ENCODE data around the gene G0S2.

G0S2 gene

DNA sequence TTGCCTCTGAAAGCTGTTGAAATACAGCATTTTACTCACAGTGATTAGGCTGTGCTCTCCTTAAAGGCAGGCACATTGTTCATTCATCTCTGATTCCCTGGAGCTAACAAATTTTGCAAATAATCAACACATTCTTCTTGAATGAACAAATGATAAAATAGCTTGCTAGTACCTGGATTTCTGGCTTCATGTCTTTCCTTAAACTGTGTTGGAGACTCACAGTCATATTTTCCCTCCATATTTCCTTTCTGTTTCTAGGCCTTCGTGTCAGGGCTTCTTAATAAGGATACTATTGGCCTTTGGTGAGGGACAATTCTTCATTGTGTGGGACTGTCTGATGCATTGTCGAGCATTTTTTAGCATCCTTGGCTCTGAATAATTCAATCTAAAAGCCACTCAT, 39.1 kb downstream of the G0S2 start:
- no peaks in the 10 kb centered on the region for H3K9me3 ChIP-seq (ENCODE audit: control insufficient read depth, low read length)
- no peaks in the 10 kb centered on the region for H3K27me3 ChIP-seq (ENCODE audit: control insufficient read depth, insufficient read depth, low read length, poor library complexity, severe bottlenecking)
- no peak overlapping the region for H3K27ac ChIP-seq (ENCODE audit: insufficient read depth, low read depth, low read length, poor library complexity, severe bottlenecking)
- no peak overlapping the region for H3K4me3 ChIP-seq (ENCODE audit: insufficient read depth, low read depth, low read length)
- H3K36me3 ChIP-seq (ENCODE audit: control insufficient read depth, insufficient read depth, low read length), result no peaks in the 10 kb centered on the region
- H3K4me1 ChIP-seq (ENCODE audit: control insufficient read depth, insufficient read depth, low read length), result no peaks in the 10 kb centered on the region
- 95 to 100% methylated on average over 1 to 2 of the region's 2 CpGs for WGBS, 2 experiments

DNA sequence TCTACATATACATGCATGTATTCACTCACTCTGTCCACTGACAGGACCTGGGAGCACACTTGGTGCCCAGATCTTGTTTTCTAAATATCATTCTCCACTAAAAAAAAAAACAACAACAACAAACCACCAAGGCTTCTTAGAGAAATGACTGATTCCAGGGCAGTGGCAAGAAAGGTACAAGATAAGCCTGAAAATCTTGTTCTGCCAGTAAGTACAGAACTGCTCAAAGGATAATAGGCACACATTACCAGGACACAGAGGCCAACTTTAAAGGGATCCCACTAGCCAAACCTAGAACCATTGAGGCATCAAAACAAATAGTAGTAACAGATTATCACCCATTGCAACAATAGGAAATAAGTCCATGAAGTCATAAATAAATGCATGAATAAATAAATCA, 40.1 kb downstream of the G0S2 start:
- Histone ChIP-seq H3K4me1 (ENCODE audit: control insufficient read depth, insufficient read depth, low read length) (no peaks in the 10 kb centered on the region), H3K36me3 (ENCODE audit: control insufficient read depth, insufficient read depth, low read length) (no peaks in the 10 kb centered on the region), H3K27ac (ENCODE audit: insufficient read depth, low read depth, low read length, poor library complexity, severe bottlenecking) (no peak overlapping the region), H3K4me3 (ENCODE audit: insufficient read depth, low read depth, low read length) (no peak overlapping the region), H3K9me3 (ENCODE audit: control insufficient read depth, low read length) (no peaks in the 10 kb centered on the region), H3K27me3 (ENCODE audit: control insufficient read depth, insufficient read depth, low read length, poor library complexity, severe bottlenecking) (no peaks in the 10 kb centered on the region)

DNA sequence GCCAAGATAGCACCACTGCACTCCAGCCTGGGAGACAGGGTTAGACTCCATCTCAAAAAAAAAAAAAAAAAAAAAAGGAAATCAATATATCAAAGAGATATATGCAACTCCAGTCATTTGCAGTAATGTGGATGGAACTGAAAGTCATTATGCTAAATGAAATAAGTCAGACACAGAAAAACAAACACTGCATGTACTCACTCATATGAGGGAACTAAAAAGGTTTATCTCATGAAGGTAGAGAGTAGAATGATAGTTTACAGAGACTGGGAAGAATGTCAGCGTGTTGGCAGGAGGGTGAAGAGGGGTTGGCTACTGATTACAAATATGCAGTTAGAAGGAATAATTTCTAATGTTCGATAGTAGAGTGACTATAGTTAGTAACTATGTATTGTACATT, 42.6 kb downstream of the G0S2 start:
- whole genome bisulfite sequencing, 2 experiments, result 77 to 86% methylated on average over 1 to 2 of the region's 2 CpGs
- Histone ChIP-seq H3K27me3 (ENCODE audit: control insufficient read depth, insufficient read depth, low read length, poor library complexity, severe bottlenecking) (no peaks in the 10 kb centered on the region), H3K27ac (ENCODE audit: insufficient read depth, low read depth, low read length, poor library complexity, severe bottlenecking) (no peak overlapping the region), H3K4me1 (ENCODE audit: control insufficient read depth, insufficient read depth, low read length) (no peaks in the 10 kb centered on the region), H3K9me3 (ENCODE audit: control insufficient read depth, low read length) (no peaks in the 10 kb centered on the region), H3K4me3 (ENCODE audit: insufficient read depth, low read depth, low read length) (no peak overlapping the region), H3K36me3 (ENCODE audit: control insufficient read depth, insufficient read depth, low read length) (no peaks in the 10 kb centered on the region)

DNA sequence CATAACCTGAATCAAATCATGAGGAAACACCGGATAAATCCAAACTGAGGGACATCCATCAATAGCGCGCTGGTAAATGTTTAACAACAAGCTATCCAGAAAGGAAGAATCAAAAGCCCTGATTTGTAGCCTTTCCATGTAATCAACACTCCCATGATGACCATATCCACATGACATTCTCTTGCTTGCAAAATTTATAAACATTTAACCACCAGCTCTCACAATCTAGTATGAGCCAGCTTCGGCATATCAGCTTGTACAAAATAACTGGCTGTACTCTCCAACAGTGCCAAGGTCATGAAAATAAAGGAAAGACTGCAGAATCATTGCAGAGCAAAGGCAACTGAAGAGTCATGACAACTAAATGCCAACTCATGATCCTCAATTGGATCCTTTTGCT, 45.1 kb downstream of the G0S2 start:
- H3K4me3 ChIP-seq (ENCODE audit: insufficient read depth, low read depth, low read length), result no peak overlapping the region
- H3K36me3 ChIP-seq (ENCODE audit: control insufficient read depth, insufficient read depth, low read length), result no peaks in the 10 kb centered on the region
- WGBS, 2 experiments, result 91 to 97% methylated on average over 4 of the region's 4 CpGs
- no peaks in the 10 kb centered on the region for H3K9me3 ChIP-seq (ENCODE audit: control insufficient read depth, low read length)
- no peaks in the 10 kb centered on the region for H3K27me3 ChIP-seq (ENCODE audit: control insufficient read depth, insufficient read depth, low read length, poor library complexity, severe bottlenecking)
- H3K4me1 ChIP-seq (ENCODE audit: control insufficient read depth, insufficient read depth, low read length), result no peaks in the 10 kb centered on the region
- no peak overlapping the region for H3K27ac ChIP-seq (ENCODE audit: insufficient read depth, low read depth, low read length, poor library complexity, severe bottlenecking)

DNA sequence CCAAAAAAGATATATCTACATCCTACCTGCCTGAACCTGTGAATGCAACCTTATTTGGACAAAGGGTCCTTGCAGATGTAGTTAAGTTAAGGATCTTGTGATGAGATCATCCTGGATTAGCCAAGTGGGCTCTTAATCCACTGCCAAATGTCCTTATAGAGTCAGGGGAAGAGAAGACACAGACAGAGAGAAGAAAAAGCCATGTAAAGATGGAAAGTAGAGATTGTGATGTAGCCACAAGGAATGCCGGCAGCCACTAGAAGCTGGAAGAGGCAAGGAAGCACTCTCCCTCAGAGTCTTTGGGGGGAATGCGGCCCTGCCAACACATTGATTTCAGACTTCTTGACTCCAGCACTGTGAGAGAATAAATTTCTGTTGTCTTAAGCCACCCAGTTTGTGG, 45.6 kb downstream of the G0S2 start:
- no peaks in the 10 kb centered on the region for H3K4me1 ChIP-seq (ENCODE audit: control insufficient read depth, insufficient read depth, low read length)
- H3K27me3 ChIP-seq (ENCODE audit: control insufficient read depth, insufficient read depth, low read length, poor library complexity, severe bottlenecking), result no peaks in the 10 kb centered on the region
- H3K4me3 ChIP-seq (ENCODE audit: insufficient read depth, low read depth, low read length), result no peak overlapping the region
- H3K27ac ChIP-seq (ENCODE audit: insufficient read depth, low read depth, low read length, poor library complexity, severe bottlenecking), result no peak overlapping the region
- no peaks in the 10 kb centered on the region for H3K36me3 ChIP-seq (ENCODE audit: control insufficient read depth, insufficient read depth, low read length)
- H3K9me3 ChIP-seq (ENCODE audit: control insufficient read depth, low read length), result no peaks in the 10 kb centered on the region
- 87 to 95% methylated on average over 2 of the region's 2 CpGs for WGBS, 2 experiments

DNA sequence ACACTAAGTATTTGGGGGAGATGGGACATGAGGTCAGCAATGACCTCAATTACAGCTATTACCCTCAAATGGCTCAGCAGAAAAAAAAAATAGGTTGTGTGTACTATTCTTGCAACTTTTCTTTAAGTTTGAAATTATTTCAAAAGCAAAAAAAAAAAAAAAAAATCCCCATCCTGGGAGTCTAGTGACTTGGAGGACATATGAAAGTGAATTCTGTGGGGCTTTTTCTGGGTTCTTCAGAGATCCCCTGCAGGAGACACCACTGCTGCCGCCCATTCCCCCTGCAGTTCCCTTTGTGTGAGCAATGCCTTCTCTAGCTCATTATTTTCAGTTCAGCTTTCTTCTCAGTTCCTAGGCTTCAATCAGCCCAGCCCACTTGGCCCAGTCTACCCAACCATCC, 46.1 kb downstream of the G0S2 start:
- no peaks in the 10 kb centered on the region for H3K9me3 ChIP-seq (ENCODE audit: control insufficient read depth, low read length)
- WGBS, 2 experiments, result 97 to 100% methylated on average over 1 of the region's 1 CpG

DNA sequence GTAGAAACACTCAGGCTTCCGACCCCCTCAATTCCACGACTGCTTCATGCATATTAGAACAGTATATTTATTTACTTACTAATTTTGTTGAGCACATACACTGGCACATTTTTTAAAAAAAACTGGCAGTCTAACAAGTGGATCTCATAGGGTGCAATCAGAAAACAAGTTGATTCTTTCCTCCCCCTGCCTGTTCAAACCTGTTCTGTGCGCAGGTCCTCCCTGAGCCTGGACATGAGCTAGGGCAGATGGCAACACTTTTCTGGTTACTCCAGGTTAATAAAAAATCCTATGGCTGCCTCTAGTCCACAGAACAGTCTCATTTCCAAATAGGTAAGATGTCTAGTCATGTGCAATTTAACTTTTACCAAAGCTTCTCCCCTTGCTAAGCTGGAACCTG, 48.1 kb downstream of the G0S2 start:
- no peaks in the 10 kb centered on the region for H3K9me3 ChIP-seq (ENCODE audit: control insufficient read depth, low read length)
- H3K27ac ChIP-seq (ENCODE audit: insufficient read depth, low read depth, low read length, poor library complexity, severe bottlenecking), result no peak overlapping the region
- no peaks in the 10 kb centered on the region for H3K27me3 ChIP-seq (ENCODE audit: control insufficient read depth, insufficient read depth, low read length, poor library complexity, severe bottlenecking)
- H3K4me1 ChIP-seq (ENCODE audit: control insufficient read depth, insufficient read depth, low read length), result no peaks in the 10 kb centered on the region
- no peaks in the 10 kb centered on the region for H3K36me3 ChIP-seq (ENCODE audit: control insufficient read depth, insufficient read depth, low read length)
- WGBS, 2 experiments, result 88 to 92% methylated on average over 2 to 3 of the region's 3 CpGs
- no peak overlapping the region for H3K4me3 ChIP-seq (ENCODE audit: insufficient read depth, low read depth, low read length)

More for the DNA sequence above, 46.1 kb downstream of the G0S2 start:
- no peaks in the 10 kb centered on the region for H3K27me3 ChIP-seq (ENCODE audit: control insufficient read depth, insufficient read depth, low read length, poor library complexity, severe bottlenecking)
- no peaks in the 10 kb centered on the region for H3K4me1 ChIP-seq (ENCODE audit: control insufficient read depth, insufficient read depth, low read length)
- H3K4me3 ChIP-seq (ENCODE audit: insufficient read depth, low read depth, low read length), result no peak overlapping the region
- no peak overlapping the region for H3K27ac ChIP-seq (ENCODE audit: insufficient read depth, low read depth, low read length, poor library complexity, severe bottlenecking)
- no peaks in the 10 kb centered on the region for H3K36me3 ChIP-seq (ENCODE audit: control insufficient read depth, insufficient read depth, low read length)

DNA sequence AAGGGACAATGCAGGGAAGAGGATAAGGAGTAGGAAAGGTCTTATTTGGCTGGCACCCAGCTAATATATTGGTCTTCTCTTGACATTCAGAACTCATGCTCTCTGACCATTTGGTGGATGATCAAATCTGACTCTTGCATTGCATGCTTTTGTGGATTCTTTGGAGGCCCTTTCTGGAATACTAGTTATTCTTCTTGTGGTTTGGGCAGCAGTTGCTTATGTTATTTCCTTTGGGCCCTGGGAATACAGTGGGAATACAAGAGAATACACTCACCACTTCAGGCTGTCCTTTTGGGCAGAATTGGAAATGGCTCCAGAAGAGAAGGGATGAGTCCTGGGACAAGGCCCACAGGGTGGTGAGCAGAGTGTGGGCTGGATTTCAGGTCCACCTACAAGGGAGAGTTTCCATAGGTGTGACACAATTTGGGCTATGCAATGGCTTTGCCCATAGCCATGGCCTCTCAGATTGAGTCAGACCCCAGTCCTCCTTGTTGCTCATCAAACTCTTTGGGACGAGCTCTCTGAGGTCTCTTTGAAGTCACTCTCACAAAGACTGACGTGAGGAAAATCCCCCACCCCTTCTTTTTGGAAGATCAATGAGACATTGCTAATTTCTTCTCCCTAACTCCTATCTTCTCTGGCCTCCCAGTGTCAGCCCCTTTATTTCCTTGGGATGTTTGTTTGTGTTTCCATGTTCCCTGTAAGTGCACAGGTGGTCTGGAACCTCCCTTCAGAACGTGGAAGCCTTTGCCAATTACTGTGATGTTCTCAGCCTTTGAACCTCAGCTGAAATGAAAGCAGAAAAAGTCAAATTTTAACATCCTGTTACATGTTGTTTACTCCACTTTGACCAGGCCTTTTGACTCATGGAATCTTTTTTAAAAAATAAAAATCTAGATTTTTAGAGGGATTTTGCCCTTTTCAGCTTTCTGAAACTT, 48.8 kb downstream of the G0S2 start:
- no peaks in the 10 kb centered on the region for H3K36me3 ChIP-seq (ENCODE audit: control insufficient read depth, insufficient read depth, low read length)
- 63% methylated on average over 3 of the region's 3 CpGs for WGBS, 2 experiments
- H3K27ac ChIP-seq (ENCODE audit: insufficient read depth, low read depth, low read length, poor library complexity, severe bottlenecking), result no peak overlapping the region
- no peaks in the 10 kb centered on the region for H3K9me3 ChIP-seq (ENCODE audit: control insufficient read depth, low read length)
- H3K4me3 ChIP-seq (ENCODE audit: insufficient read depth, low read depth, low read length), result no peak overlapping the region
- no peaks in the 10 kb centered on the region for H3K4me1 ChIP-seq (ENCODE audit: control insufficient read depth, insufficient read depth, low read length)
- H3K27me3 ChIP-seq (ENCODE audit: control insufficient read depth, insufficient read depth, low read length, poor library complexity, severe bottlenecking), result no peaks in the 10 kb centered on the region
